Measurements from ENCODE around the gene CTTN.

CTTN gene

DNA sequence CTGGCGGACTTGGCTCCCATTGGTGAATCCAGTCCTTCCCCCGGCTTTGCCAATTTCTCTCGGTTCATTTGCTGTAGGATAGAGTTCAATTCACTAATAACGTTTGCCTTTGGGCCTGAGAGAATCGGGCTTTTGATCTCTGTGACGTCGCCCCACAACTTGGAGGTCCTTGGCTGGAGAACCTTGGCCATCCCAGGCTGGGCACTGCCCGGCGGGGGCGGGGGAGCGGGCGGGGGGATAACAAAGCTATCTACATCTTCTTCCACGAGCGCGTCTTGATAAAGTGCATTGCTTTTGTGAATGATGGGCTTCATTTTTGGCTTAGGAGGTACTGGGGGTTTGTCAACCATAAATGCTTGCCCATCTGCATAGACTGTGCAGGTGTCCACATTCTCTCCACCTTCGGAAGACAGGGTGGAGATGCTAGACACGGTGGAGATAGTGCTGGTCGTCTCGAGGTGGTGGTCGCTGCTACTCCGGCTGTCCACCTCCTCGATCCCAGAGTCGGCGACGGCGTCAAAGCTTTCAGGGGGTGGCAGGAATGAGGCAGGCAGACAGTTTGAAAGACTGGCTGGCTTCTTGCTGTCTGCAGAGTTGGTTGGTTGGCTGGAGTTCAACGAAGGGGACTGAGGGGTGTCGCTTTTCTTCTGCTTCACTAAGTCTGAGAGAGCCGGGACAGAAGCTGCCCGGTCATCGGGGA is 87.1 kb downstream of the CTTN start:
- H3K9ac ChIP-seq (ENCODE audit: insufficient read length, low read depth), result no peak overlapping the region
- peaks cover 5% of the 10 kb centered on the region; the same call in 1 of the 2 replicates for H3K9me3 ChIP-seq (ENCODE audit: insufficient read depth, low read length)
- no peak overlapping the region for H3K4me3 ChIP-seq (ENCODE audit: insufficient read length, low read depth)
- no peak for TF ChIP-seq YY1 (IDR thresholded peaks at IDR 0.05; ENCODE audit: insufficient read depth, insufficient read length)
- TF ChIP-seq ZNF274 (IDR thresholded peaks at IDR 0.05; ENCODE audit: low read depth, low read length), result no peak
- no peak for TF ChIP-seq SUZ12 (IDR thresholded peaks at IDR 0.05; ENCODE audit: extremely low read depth, insufficient read depth, insufficient read length)
- peaks cover 11% of the 10 kb centered on the region for H3K4me1 ChIP-seq (ENCODE audit: insufficient read depth, insufficient read length)
- no peak for DNase-seq (ENCODE audit: low read depth, low spot score)
- no peaks in the 10 kb centered on the region for H3K36me3 ChIP-seq (ENCODE audit: insufficient read depth, insufficient read length, low read length)
- no peaks in the 10 kb centered on the region for H3K27me3 ChIP-seq (ENCODE audit: insufficient read depth, insufficient read length)

DNA sequence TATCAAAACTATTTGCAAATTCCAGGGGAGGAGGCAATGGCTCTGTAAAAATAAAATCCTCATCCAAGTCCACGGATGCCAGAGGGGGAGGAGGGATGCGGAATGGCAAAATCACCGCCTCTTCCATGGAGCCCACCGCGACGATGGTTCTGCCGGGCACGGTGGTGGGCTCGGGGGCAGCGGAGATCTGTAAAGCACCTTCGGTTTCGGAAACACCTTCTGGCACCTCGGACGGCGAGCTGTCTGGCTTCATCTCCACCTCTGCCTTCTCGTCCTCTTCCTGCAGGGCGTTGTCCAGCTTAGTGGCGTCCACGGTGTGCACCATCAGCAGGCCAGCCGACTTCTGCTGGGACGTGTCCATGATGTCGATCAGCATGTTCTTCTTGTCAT is 87.7 kb downstream of the CTTN start:
- no peak for TF ChIP-seq SUZ12 (IDR thresholded peaks at IDR 0.05; ENCODE audit: extremely low read depth, insufficient read depth, insufficient read length)
- no peak for TF ChIP-seq ZNF274 (IDR thresholded peaks at IDR 0.05; ENCODE audit: low read depth, low read length)
- TF ChIP-seq YY1 (IDR thresholded peaks at IDR 0.05; ENCODE audit: insufficient read depth, insufficient read length), result no peak
- peaks cover 11% of the 10 kb centered on the region; the same call in 1 of the 2 replicates for H3K9me3 ChIP-seq (ENCODE audit: insufficient read depth, low read length)
- peaks cover 11% of the 10 kb centered on the region for H3K4me1 ChIP-seq (ENCODE audit: insufficient read depth, insufficient read length)
- no peak overlapping the region for H3K4me3 ChIP-seq (ENCODE audit: insufficient read length, low read depth)
- no peak overlapping the region for H3K9ac ChIP-seq (ENCODE audit: insufficient read length, low read depth)
- no peaks in the 10 kb centered on the region for H3K36me3 ChIP-seq (ENCODE audit: insufficient read depth, insufficient read length, low read length)
- DNase-seq (ENCODE audit: low read depth, low spot score), result no peak
- no peaks in the 10 kb centered on the region for H3K27me3 ChIP-seq (ENCODE audit: insufficient read depth, insufficient read length)

Data from NT2/D1 (cell line).